Colonic mucosa (tissue), 4 donors: ENCODE measurements around the gene GNGT1. TPM values are rescaled to one million over a fixed set of nuclear protein-coding genes. Genes with fewer than 3 reads are reported as not detected.

Experiments
- DNase-seq: peaks from one replicate; pipeline ENCODE4 v3.0.0-alpha.2; 2020
- H3K27ac ChIP-seq: fragments of 200-600 bp; one replicate; pipeline ENCODE4 v1.8.0; 2021
- H3K27me3 ChIP-seq: fragments of 200-600 bp; one replicate; pipeline ENCODE4 v1.8.0; 2021
- H3K36me3 ChIP-seq: fragments of 200-600 bp; one replicate; pipeline ENCODE4 v1.8.0; 2021
- H3K4me1 ChIP-seq: fragments of 200-600 bp; one replicate; pipeline ENCODE4 v1.8.0; 2021; ENCODE audit warnings: mild to moderate bottlenecking
- H3K4me3 ChIP-seq: fragments of 200-600 bp; one replicate; pipeline ENCODE4 v1.8.0; 2021
- H3K9ac ChIP-seq, 2 donors: one replicate each; pipeline ENCODE4 v1.7.0; 2013; ENCODE audit warnings: control low read depth in 2 of 2, low read depth in 2 of 2, low read length in 2 of 2
- H3K9me3 ChIP-seq: fragments of 200-600 bp; one replicate; pipeline ENCODE4 v1.8.0; 2021
- CTCF ChIP-seq: fragments of 200-600 bp; IDR thresholded peaks from one replicate; pipeline ENCODE4 v1.8.0; 2022; ENCODE audit warnings: antibody characterized with exemption, mild to moderate bottlenecking
- intact Hi-C: fragments of 100-400 bp; cut with DNase I; formaldehyde crosslinking; loops from one replicate; pipeline ENCODE4 v1.14.1; 2022
- total RNA-seq, 2 donors: library from RNA; stranded (reverse); fragmentation: NEBNext Ultra II Directional in 1 of 2; extraction: Animal tissue kit (Norgen Biotek cat#: 25700) in 1 of 2; gene quantifications; one replicate each; pipeline ENCODE4 v1.2.1, GENCODE V29; 2021
- donor health status: healthy.
- donor health status: DM: no; HTN: no; CAD: no.
- donor health status: DM: no; HTN: no; CAD: no.

Gene GNGT1
- total RNA-seq, 2 donors from 2014 or later: not detected

GRCh38 chr7:93945756-93946535, 39.6 kb downstream of the GNGT1 start:
- Histone ChIP-seq H3K36me3 (no peaks in the 10 kb centered on the region), H3K4me1 (no peaks in the 10 kb centered on the region), H3K9me3 (no peaks in the 10 kb centered on the region), H3K4me3 (no peak overlapping the region), H3K27ac (no peak overlapping the region), H3K9ac (no peak overlapping the region), H3K27me3 (no peaks in the 10 kb centered on the region)
- no peak for TF ChIP-seq CTCF
- no peak for DNase-seq
- intact Hi-C loops: no loop called here

GRCh38 chr7:93948106-93948505, 41.7 kb downstream of the GNGT1 start:
- Histone ChIP-seq H3K27ac (no peak overlapping the region), H3K9me3 (no peaks in the 10 kb centered on the region), H3K4me1 (no peaks in the 10 kb centered on the region), H3K9ac (no peak overlapping the region), H3K27me3 (no peaks in the 10 kb centered on the region), H3K4me3 (no peak overlapping the region), H3K36me3 (no peaks in the 10 kb centered on the region)
- TF ChIP-seq CTCF: no peak
- DNase-seq: no peak
- intact Hi-C loops: no loop called here

- Histone ChIP-seq H3K9me3 (no peaks in the 10 kb centered on the region), H3K4me1 (no peaks in the 10 kb centered on the region), H3K4me3 (no peak overlapping the region), H3K9ac (no peak overlapping the region), H3K27ac (no peak overlapping the region), H3K27me3 (no peaks in the 10 kb centered on the region), H3K36me3 (no peaks in the 10 kb centered on the region)
- no peak for TF ChIP-seq CTCF
- intact Hi-C loops: no loop called here
- no peak for DNase-seq
These were observed 42.5 kb downstream of the GNGT1 start for GRCh38 chr7:93948873-93949272.

GRCh38 chr7:93949423-93949822, 43.1 kb downstream of the GNGT1 start:
- no peak overlapping the region for H3K9ac ChIP-seq
- H3K4me3 ChIP-seq: no peak overlapping the region
- intact Hi-C loops: no loop called here
- H3K27ac ChIP-seq: no peak overlapping the region
- no peaks in the 10 kb centered on the region for H3K9me3 ChIP-seq
- no peak for DNase-seq
- H3K4me1 ChIP-seq: no peaks in the 10 kb centered on the region
- no peaks in the 10 kb centered on the region for H3K27me3 ChIP-seq
- H3K36me3 ChIP-seq: no peaks in the 10 kb centered on the region
- TF ChIP-seq CTCF: no peak

- H3K9me3 ChIP-seq: no peaks in the 10 kb centered on the region
- intact Hi-C loops: no loop called here
- H3K27ac ChIP-seq: no peak overlapping the region
- no peak overlapping the region for H3K4me3 ChIP-seq
- no peak overlapping the region for H3K9ac ChIP-seq
- no peaks in the 10 kb centered on the region for H3K4me1 ChIP-seq
- no peak for DNase-seq
- no peaks in the 10 kb centered on the region for H3K27me3 ChIP-seq
- no peaks in the 10 kb centered on the region for H3K36me3 ChIP-seq
- TF ChIP-seq CTCF: no peak
These were observed 48.9 kb downstream of the GNGT1 start for GRCh38 chr7:93955304-93955703.
